K562 (cell line): Measurements from ENCODE around the gene ZNF778. TPM values are rescaled to one million over a fixed set of nuclear protein-coding genes. Genes with fewer than 3 reads are reported as not detected.

Experiments
- ATAC-seq: fragments of 200-7000 bp; cut with Tn5 transposase; 3 replicates; pipeline ENCODE4 v1.9.1; 2020; ENCODE audit warnings: moderate library complexity
- BruUV-seq: library from RNA; stranded (reverse); fragments of 400-500 nt; replicated peaks from 2 replicates; lab custom pipeline; 2021; lab: Mats Ljungman, UMichigan
- CTCF ChIA-PET: fragments of 300-600 bp; formaldehyde crosslinking; extraction: SDS; loops from one replicate; lab custom pipeline; 2021; ENCODE audit warnings: low intra/inter-chr PET ratio; lab: Yijun Ruan, JAX
- POLR2A ChIA-PET: fragments of 300-600, 350-650 bp; sonication (Branson Sonifier 250); formaldehyde crosslinking; extraction: SDS; loops from one replicate; lab custom pipeline; 2021; ENCODE audit warnings: antibody characterized with exemption, inconsistent platforms; lab: Yijun Ruan, JAX
- DNase-seq, 4 experiments: peaks; one replicate each; pipeline versions ENCODE4 v3.0.0 to v3.0.0-alpha.2; 2011 to 2018; ENCODE audit warnings: low spot score in 3 of 4, mixed read lengths in 3 of 4; ENCODE audit errors: extremely low read depth in 1 of 4
- FAIRE-seq: peaks from 2 replicates; lab custom pipeline; 2011; peaks lifted over from hg19 to GRCh38; lab: Jason Lieb, UNC
- H2AFZ ChIP-seq: 2 replicates; pipeline ENCODE4 v1.6.0; 2011; ENCODE audit warnings: low read depth, low read length, control low read depth, inconsistent platforms
- H3K27ac ChIP-seq: fragments of 200-600 bp; 3 replicates; pipeline ENCODE4 v1.8.0; 2011; ENCODE audit warnings: low read depth, mild to moderate bottlenecking, control low read depth, inconsistent platforms, low read length, moderate library complexity, mixed read lengths; ENCODE audit errors: extremely low read depth
- H3K27me3 ChIP-seq, 2 experiments: fragments of 300-600 bp in 1 of 2; 2 replicates in 1 of 2; 3 replicates in 1 of 2; pipeline versions ENCODE4 v1.6.0 to v1.8.0; 2011; ENCODE audit warnings: inconsistent platforms in 2 of 2, low read length in 2 of 2, mild to moderate bottlenecking in 1 of 2, mixed read lengths in 1 of 2, moderate library complexity in 1 of 2; ENCODE audit not compliant: control insufficient read depth in 2 of 2, insufficient read depth in 2 of 2
- H3K36me3 ChIP-seq: fragments of 300-600 bp; 3 replicates; pipeline ENCODE4 v1.8.0; 2011; ENCODE audit warnings: mild to moderate bottlenecking, low read length, inconsistent platforms; ENCODE audit not compliant: control insufficient read depth, insufficient read depth
- H3K4me1 ChIP-seq, 2 experiments: fragments of 200-600 bp in 1 of 2; replicated peaks in 1 of 2; 2 replicates in 1 of 2; 3 replicates in 1 of 2; pipeline versions ENCODE4 v1.5.1 to v1.8.0; 2011; ENCODE audit warnings: inconsistent platforms in 2 of 2, low read length in 2 of 2, mild to moderate bottlenecking in 1 of 2, mixed read lengths in 1 of 2, moderate library complexity in 1 of 2; ENCODE audit not compliant: control insufficient read depth in 2 of 2, insufficient read depth in 2 of 2
- H3K4me2 ChIP-seq: 2 replicates; pipeline ENCODE4 v1.6.1; 2011; ENCODE audit warnings: low read length, control low read depth, inconsistent platforms, mixed read lengths; ENCODE audit not compliant: insufficient read depth
- H3K4me3 ChIP-seq: fragments of 200-600 bp; sonication (generic), shearing (Covaris generic); 2 replicates; pipeline ENCODE4 v1.5.1; 2016; ENCODE audit warnings: control low read depth, inconsistent platforms
- H3K79me2 ChIP-seq: fragments of 200-600 bp; 3 replicates; pipeline ENCODE4 v1.8.0; 2011; ENCODE audit warnings: low read length, inconsistent platforms; ENCODE audit not compliant: control insufficient read depth, insufficient read depth
- H3K9ac ChIP-seq, 2 experiments: 2 replicates each; pipeline versions ENCODE4 v1.6.0 to v1.6.1; 2011; ENCODE audit warnings: low read depth in 2 of 2, low read length in 2 of 2, control low read depth in 1 of 2, inconsistent platforms in 1 of 2, mild to moderate bottlenecking in 1 of 2, mixed read lengths in 1 of 2; ENCODE audit not compliant: insufficient read depth in 1 of 2
- H3K9me1 ChIP-seq: one replicate; pipeline ENCODE4 v1.6.0; 2011; ENCODE audit warnings: inconsistent platforms, mild to moderate bottlenecking, low read length, moderate library complexity; ENCODE audit not compliant: control insufficient read depth, insufficient read depth
- H3K9me3 ChIP-seq: replicated peaks from 2 replicates; pipeline ENCODE4 v1.5.1; 2011; ENCODE audit warnings: low read depth, low read length, inconsistent platforms; ENCODE audit not compliant: control insufficient read depth, insufficient read depth
- H4K20me1 ChIP-seq: replicated peaks from 2 replicates; pipeline ENCODE4 v1.6.1; 2011; ENCODE audit warnings: low read length, inconsistent platforms, mixed read lengths; ENCODE audit not compliant: control insufficient read depth, insufficient read depth
- C11orf30 ChIP-seq: fragments of 450-650 bp; IDR thresholded peaks from 2 replicates; pipeline ENCODE4 v1.6.1; 2016; ENCODE audit warnings: low read depth, mild to moderate bottlenecking
- FOXJ3 ChIP-seq: sonication (generic); formaldehyde crosslinking; IDR thresholded peaks from 2 replicates; pipeline ENCODE4 v1.4.0; 2020; ENCODE audit warnings: mild to moderate bottlenecking, missing genetic modification reagents
- NRF1 ChIP-seq, 2 experiments: fragments of 450-650 bp; IDR thresholded peaks in 1 of 2; conservative IDR thresholded peaks in 1 of 2; 2 replicates each; pipeline ENCODE4 v1.6.1; 2014; ENCODE audit warnings: mild to moderate bottlenecking in 2 of 2
- ZNF146 ChIP-seq: IDR thresholded peaks from one replicate; pipeline ENCODE4 v1.6.1; 2018; ENCODE audit warnings: missing compliant biosample characterization; ENCODE audit not compliant: unreplicated experiment
- WGBS: fragments of 100-300 bp; shearing (Covaris generic); methylation state at CpG from one replicate; pipeline ENCODE4 v1.1.6; 2016; ENCODE audit warnings: low coverage, mixed read lengths; ENCODE audit not compliant: insufficient coverage; ENCODE audit errors: missing lambda C conversion rate; 5-methylcytosine and 5-hydroxymethylcytosine counted together
- in situ Hi-C: fragments of 300-500 bp; cut with MboI; formaldehyde crosslinking; loops from 4 replicates; pipeline ENCODE4 v1.15.0; 2018; ENCODE audit warnings: inconsistent platforms, mixed read lengths
- intact Hi-C: fragments of 100-400 bp; cut with micrococcal nuclease; formaldehyde crosslinking; loops from 2 replicates; pipeline ENCODE4 v1.14.2; 2022
- polyA plus RNA-seq, 8 experiments: library from polyadenylated mRNA; depleted of rRNA in 4 of 8; stranded (reverse) in 5 of 8; unstranded in 3 of 8; fragments of >200 nt; fragmentation: Nextera tagmentation in 2 of 8; fragmentation: Illumina TruSeq in 1 of 8; extraction: Ambion mirVana in 2 of 8; extraction: Trizol in 1 of 8; gene quantifications; 2 replicates each; pipeline versions ENCODE4 v1.2.1 to v1.2.3, GENCODE V29; 2011 to 2014; ENCODE audit warnings: inconsistent platforms in 1 of 8, missing spikeins in 1 of 8
- total RNA-seq, 7 experiments: library from RNA; depleted of rRNA in 6 of 7; stranded (reverse); fragments of >200 nt in 6 of 7; fragmentation: Illumina TruSeq in 2 of 7; extraction: Trizol in 2 of 7; gene quantifications; 2 replicates each; pipeline versions ENCODE4 v1.2.1 to v1.2.3, GENCODE V29; 2011 to 2021; ENCODE audit warnings: low replicate concordance in 1 of 7

The ZNF778 gene
- total and polyA plus RNA-seq, 9 of the 15 experiments (the other 6 are each of a cell fraction or from before 2014, with no cell fraction given), result 0.70 to 60.6 (median 7.5) TPM

- WGBS, result 57% methylated on average over 46 of the region's 49 CpGs
- in situ Hi-C loops, result no loop called here
- no TSS peak for BruUV-seq
- ChIA-PET POLR2A (interaction anchor here (0.6 to 1.6 kb wide), 3 partner anchors 15 to 105 kb away, joined by 3 to 4 read pairs (median 3); partner anchors contain the start of gene ZNF778), CTCF (no interaction called here)
- no peaks in the 10 kb centered on the region for H3K9me1 ChIP-seq
- peaks cover 7 to 15% of the 10 kb centered on the region in 2 experiments for H3K27me3 ChIP-seq
- H3K4me3 ChIP-seq, result no peak overlapping the region
- ATAC-seq, result no peak
- no peak for DNase-seq
- H3K4me2 ChIP-seq, result peak overlapping the region; percentile 60
- no peaks in the 10 kb centered on the region for H3K36me3 ChIP-seq
- no peak overlapping the region for H3K27ac ChIP-seq
- peaks cover 0 to 52% of the 10 kb centered on the region in 2 experiments; a peak in 2 of 5 replicates for H3K4me1 ChIP-seq
- H3K9me3 ChIP-seq, result peaks cover 5% of the 10 kb centered on the region
- no peaks in the 10 kb centered on the region; the same call in 1 of the 2 replicates for H4K20me1 ChIP-seq
- no peak overlapping the region; the same call in 1 of the 2 replicates for H2AFZ ChIP-seq
- no peaks in the 10 kb centered on the region for H3K79me2 ChIP-seq
- intact Hi-C loops, result no loop called here
- peak; percentile 19 for FAIRE-seq
- TF ChIP-seq FOXJ3 (CRISPR knock-in tag), result no peak
- TF ChIP-seq ZNF146 (CRISPR knock-in tag), result peak; percentile 74
- 0 out of 4 replicates have a peak, but pooled peaks of 1 of the 2 experiments have one; percentile 3 for TF ChIP-seq NRF1 (conservative IDR thresholded peaks at IDR 0.05 in 1 of 2, IDR thresholded peaks at IDR 0.05 in 1 of 2)
- peak overlapping the region in 1 of 2 experiments; percentile 74; a peak in 1 of 4 replicates for H3K9ac ChIP-seq
These were observed 14.9 kb upstream of the ZNF778 start for GRCh38 chr16:89202422-89203215.

- peaks cover 2% of the 10 kb centered on the region; the same call in 1 of the 2 replicates for H3K9me3 ChIP-seq
- H2AFZ ChIP-seq, result no peak overlapping the region
- DNase-seq (no peak), FAIRE-seq (no peak), ATAC-seq (no peak)
- ChIA-PET CTCF (no interaction called here), POLR2A (no interaction called here)
- no peaks in the 10 kb centered on the region for H3K9me1 ChIP-seq
- 63% methylated on average over 4 of the region's 4 CpGs for WGBS
- no peaks in the 10 kb centered on the region; the same call in 1 of the 2 replicates for H4K20me1 ChIP-seq
- no peaks in the 10 kb centered on the region for H3K79me2 ChIP-seq
- no peaks in the 10 kb centered on the region for H3K36me3 ChIP-seq
- H3K27ac ChIP-seq, result no peak overlapping the region
- no TSS peak for BruUV-seq
- no peak overlapping the region for H3K4me3 ChIP-seq
- H3K9ac ChIP-seq, result no peak overlapping the region
- H3K4me2 ChIP-seq, result no peak overlapping the region
- in situ Hi-C loops (no loop called here), intact Hi-C loops (no loop called here)
- peaks cover 23 to 27% of the 10 kb centered on the region in 2 experiments; a peak in 4 of 5 replicates for H3K27me3 ChIP-seq
- H3K4me1 ChIP-seq, result peaks cover 0 to 4% of the 10 kb centered on the region in 2 experiments; a peak in 2 of 5 replicates
- TF ChIP-seq C11orf30, result peak; percentile 37; the same call in 1 of the 2 replicates
These were observed 9.5 kb upstream of the ZNF778 start for GRCh38 chr16:89207993-89208392.
